CD14-positive monocyte (primary cell): Measurements from ENCODE around the gene GRIK5. TPM values are rescaled to one million over a fixed set of nuclear protein-coding genes. Genes with fewer than 3 reads are reported as not detected.

Experiments
- DNase-seq, 3 donors: peaks; one replicate each; pipeline ENCODE4 v3.0.0-alpha.2; 2011 to 2022
- H2AFZ ChIP-seq: 2 replicates; pipeline ENCODE4 v1.6.0; 2012; ENCODE audit warnings: mild to moderate bottlenecking, low read depth, low read length, inconsistent platforms; ENCODE audit not compliant: insufficient read depth, poor library complexity, severe bottlenecking
- H3K27ac ChIP-seq, 2 donors: 1 replicate in 1 of 2; 2 replicates in 1 of 2; pipeline ENCODE4 v1.5.1; 2012 to 2013; ENCODE audit warnings: low read length in 2 of 2, control low read depth in 1 of 2, inconsistent platforms in 1 of 2, low read depth in 1 of 2, mild to moderate bottlenecking in 1 of 2
- H3K27me3 ChIP-seq, 2 donors: one replicate each; pipeline versions ENCODE4 v1.6.0 to v1.6.1; 2011 to 2013; ENCODE audit warnings: low read length in 2 of 2; ENCODE audit not compliant: control insufficient read depth in 2 of 2, insufficient read depth in 2 of 2
- H3K36me3 ChIP-seq, 2 donors: replicated peaks in 1 of 2; 1 replicate in 1 of 2; 2 replicates in 1 of 2; pipeline versions ENCODE4 v1.5.1 to v1.6.1; 2012 to 2013; ENCODE audit warnings: low read length in 2 of 2, control low read depth in 1 of 2, inconsistent platforms in 1 of 2, mild to moderate bottlenecking in 1 of 2; ENCODE audit not compliant: insufficient read depth in 2 of 2, control insufficient read depth in 1 of 2
- H3K4me1 ChIP-seq, 2 donors: 1 replicate in 1 of 2; 2 replicates in 1 of 2; pipeline versions ENCODE4 v1.5.1 to v1.6.1; 2012 to 2013; ENCODE audit warnings: low read length in 2 of 2, control low read depth in 1 of 2, inconsistent platforms in 1 of 2, mild to moderate bottlenecking in 1 of 2, moderate library complexity in 1 of 2; ENCODE audit not compliant: insufficient read depth in 2 of 2, control insufficient read depth in 1 of 2
- H3K4me2 ChIP-seq: replicated peaks from 2 replicates; pipeline ENCODE3; 2012; ENCODE audit warnings: low read length, moderate library complexity, mild to moderate bottlenecking; ENCODE audit not compliant: poor library complexity, severe bottlenecking; ENCODE audit errors: extremely low read depth
- H3K4me3 ChIP-seq, 3 experiments: fragments of 200-600 bp in 1 of 3; sonication (generic) in 1 of 3; replicated peaks in 1 of 3; 1 replicate in 2 of 3; 2 replicates in 1 of 3; pipeline ENCODE4 v1.5.1; 2011 to 2013; ENCODE audit warnings: low read length in 3 of 3, mild to moderate bottlenecking in 3 of 3, control low read depth in 2 of 3, low read depth in 2 of 3, inconsistent platforms in 1 of 3, moderate library complexity in 1 of 3
- H3K79me2 ChIP-seq: 2 replicates; pipeline ENCODE4 v1.6.0; 2012; ENCODE audit warnings: mild to moderate bottlenecking, control low read depth, inconsistent platforms, low read length, moderate library complexity; ENCODE audit not compliant: insufficient read depth
- H3K9ac ChIP-seq: 2 replicates; pipeline ENCODE4 v1.6.0; 2017; ENCODE audit warnings: low read length, mild to moderate bottlenecking; ENCODE audit not compliant: insufficient read depth, poor library complexity, severe bottlenecking
- H3K9me3 ChIP-seq, 2 donors: replicated peaks in 1 of 2; 1 replicate in 1 of 2; 2 replicates in 1 of 2; pipeline versions ENCODE4 v1.5.1 to v1.6.1; 2012 to 2013; ENCODE audit warnings: low read length in 2 of 2, control low read depth in 1 of 2; ENCODE audit not compliant: control insufficient read depth in 1 of 2, insufficient read depth in 1 of 2
- H4K20me1 ChIP-seq: 2 replicates; pipeline ENCODE4 v1.6.0; 2012; ENCODE audit warnings: mild to moderate bottlenecking, low read length, control low read depth, moderate library complexity; ENCODE audit not compliant: insufficient read depth
- H3K27ac Mint-ChIP-seq, 7 donors: one replicate each; pipeline ENCODE4 v1.8.0; 2020; ENCODE audit warnings: mild to moderate bottlenecking in 7 of 7, mixed read lengths in 7 of 7, moderate library complexity in 6 of 7, inconsistent platforms in 2 of 7
- H3K27me3 Mint-ChIP-seq, 3 donors: one replicate each; pipeline ENCODE4 v1.8.0; 2021 to 2022; ENCODE audit warnings: low read depth in 3 of 3, mild to moderate bottlenecking in 3 of 3, mixed read lengths in 3 of 3, moderate library complexity in 3 of 3, inconsistent platforms in 1 of 3
- H3K36me3 Mint-ChIP-seq, 2 donors: one replicate each; pipeline ENCODE4 v1.8.0; 2020; ENCODE audit warnings: mixed read lengths in 2 of 2, inconsistent platforms in 1 of 2, mild to moderate bottlenecking in 1 of 2
- H3K4me1 Mint-ChIP-seq: one replicate; pipeline ENCODE4 v1.8.0; 2020; ENCODE audit warnings: mild to moderate bottlenecking, mixed read lengths
- H3K4me3 Mint-ChIP-seq, 2 donors: one replicate each; pipeline ENCODE4 v1.8.0; 2020; ENCODE audit warnings: mild to moderate bottlenecking in 2 of 2, mixed read lengths in 2 of 2, moderate library complexity in 1 of 2
- H3K9me3 Mint-ChIP-seq, 7 donors: one replicate each; pipeline ENCODE4 v1.8.0; 2020 to 2022; ENCODE audit warnings: mixed read lengths in 7 of 7, mild to moderate bottlenecking in 6 of 7, moderate library complexity in 6 of 7, inconsistent platforms in 2 of 7
- CTCF ChIP-seq: fragments of 200-600 bp; IDR thresholded peaks from one replicate; pipeline ENCODE4 v1.8.0; 2022; ENCODE audit warnings: antibody characterized with exemption, mild to moderate bottlenecking
- WGBS: methylation state at CpG from one replicate; pipeline ENCODE4 v1.1.5; 2013; ENCODE audit warnings: missing lambda C conversion rate; ENCODE audit not compliant: insufficient coverage; 5-methylcytosine and 5-hydroxymethylcytosine counted together
- intact Hi-C, 2 donors: fragments of 100-400 bp; cut with micrococcal nuclease; formaldehyde crosslinking; loops; one replicate each; pipeline versions ENCODE4 v1.15.0 to v1.15.1; 2023
- polyA plus RNA-seq, 3 donors: library from polyadenylated mRNA; depleted of rRNA in 1 of 3; unstranded in 2 of 3; stranded (reverse) in 1 of 3; fragments of 300-500 nt in 2 of 3; fragments of >200 nt in 1 of 3; fragmentation: Illumina TruSeq in 2 of 3; gene quantifications; 1 replicate in 2 of 3; 2 replicates in 1 of 3; pipeline ENCODE4 v1.2.3, GENCODE V29; 2012 to 2021

The GRIK5 gene
- polyA plus RNA-seq, 3 donors: 0.12 to 0.28 TPM; not detected in 1

GRCh38 chr19:42081584-42082203 is 11.7 kb upstream of the GRIK5 start:
- peak overlapping the region in 1 of 2 donors; percentile 27 for H3K27ac ChIP-seq
- no peak overlapping the region for H3K4me3 Mint-ChIP-seq
- no peaks in the 10 kb centered on the region for H3K9me3 ChIP-seq
- peaks cover 0 to 5% (median 0%) of the 10 kb centered on the region in 3 donors for H3K27me3 Mint-ChIP-seq
- H3K9ac ChIP-seq: no peak overlapping the region
- intact Hi-C loops: no loop called here
- peaks cover 32 to 46% of the 10 kb centered on the region in 2 donors for H3K36me3 Mint-ChIP-seq
- peak overlapping the region in 4 of 7 donors; percentile 26 to 73 (median 63) for H3K27ac Mint-ChIP-seq
- H3K36me3 ChIP-seq: peaks cover 35 to 43% of the 10 kb centered on the region in 2 donors
- no peaks in the 10 kb centered on the region for H3K27me3 ChIP-seq
- peaks cover 20% of the 10 kb centered on the region for H3K4me1 Mint-ChIP-seq
- peak; percentile 25 for TF ChIP-seq CTCF
- no peaks in the 10 kb centered on the region for H3K9me3 Mint-ChIP-seq
- WGBS: 83% methylated on average over 1 of the region's 2 CpGs
- peaks cover 36% of the 10 kb centered on the region for H3K79me2 ChIP-seq
- peaks cover 65% of the 10 kb centered on the region for H4K20me1 ChIP-seq
- H3K4me3 ChIP-seq: no peak overlapping the region
- DNase-seq: no peak
- H3K4me1 ChIP-seq: peaks cover 9 to 12% of the 10 kb centered on the region in 2 donors
- no peak overlapping the region for H3K4me2 ChIP-seq
- H2AFZ ChIP-seq: no peak overlapping the region

GRCh38 chr19:42080764-42081375 is 10.9 kb upstream of the GRIK5 start:
- WGBS: 96% methylated on average over 28 of the region's 28 CpGs
- peaks cover 35 to 43% of the 10 kb centered on the region in 2 donors for H3K36me3 ChIP-seq
- no peak overlapping the region for H3K4me2 ChIP-seq
- DNase-seq: no peak
- H4K20me1 ChIP-seq: peaks cover 57% of the 10 kb centered on the region
- no peak overlapping the region for H2AFZ ChIP-seq
- Mint-ChIP-seq H3K4me1 (peaks cover 22% of the 10 kb centered on the region), H3K27me3 (peaks cover 0 to 4% (median 0%) of the 10 kb centered on the region in 3 donors), H3K36me3 (peaks cover 32 to 46% of the 10 kb centered on the region in 2 donors), H3K27ac (peak overlapping the region in 2 of 7 donors; percentile 61 to 73), H3K4me3 (no peak overlapping the region), H3K9me3 (no peaks in the 10 kb centered on the region)
- TF ChIP-seq CTCF: no peak
- peaks cover 12 to 17% of the 10 kb centered on the region in 2 donors for H3K4me1 ChIP-seq
- peaks cover 44% of the 10 kb centered on the region for H3K79me2 ChIP-seq
- no peak overlapping the region for H3K4me3 ChIP-seq
- intact Hi-C loops: no loop called here
- H3K27ac ChIP-seq: peak overlapping the region in 1 of 2 donors; percentile 27
- no peak overlapping the region for H3K9ac ChIP-seq
- no peaks in the 10 kb centered on the region for H3K9me3 ChIP-seq
- H3K27me3 ChIP-seq: no peaks in the 10 kb centered on the region
